ENCODE data around the gene C19orf25. TPM values are rescaled to one million over a fixed set of nuclear protein-coding genes. Genes with fewer than 3 reads are reported as not detected.
A peak's percentile ranks its signal among the peaks of the same experiment; 100 is the strongest.

Gene C19orf25
- total RNA-seq, 1 donor from 2014 or later = 18.3 TPM

DNA sequence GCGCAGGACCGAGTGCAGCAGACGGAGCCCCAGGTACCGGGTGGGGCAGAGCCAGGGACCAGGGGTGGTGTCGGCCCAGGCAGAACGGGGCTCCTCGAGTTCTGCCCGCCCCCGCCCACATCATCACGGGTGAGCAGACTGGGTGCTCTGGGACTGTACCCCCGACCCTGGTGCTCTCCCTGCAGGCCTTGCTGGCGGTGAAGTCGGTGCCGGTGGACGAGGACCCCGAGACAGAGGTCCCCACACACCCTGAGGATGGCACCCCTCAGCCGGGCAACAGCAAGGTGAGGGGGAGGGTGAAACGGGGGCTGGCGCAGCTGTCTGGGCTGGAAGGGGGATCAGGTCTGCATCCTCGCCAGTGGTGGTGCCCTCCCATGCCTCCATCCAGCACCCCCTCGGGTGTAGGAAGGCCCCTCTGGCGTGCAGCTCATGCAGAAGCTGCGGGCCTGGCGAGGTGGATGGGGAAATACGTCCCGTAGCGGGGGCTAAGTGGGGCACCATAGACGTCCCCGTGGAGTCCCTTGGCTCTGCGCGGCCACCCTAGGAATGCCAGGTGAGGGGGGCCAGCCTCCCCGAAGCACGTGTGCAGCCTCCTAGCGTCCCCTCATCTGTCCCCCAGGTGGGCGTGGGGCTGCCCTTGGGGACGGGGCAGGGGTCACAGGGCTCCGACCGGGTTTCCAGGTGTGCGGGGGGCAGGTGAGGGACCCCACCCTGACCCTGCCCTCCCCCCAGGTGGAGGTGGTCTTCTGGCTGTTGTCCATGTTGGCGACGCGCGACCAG lies 22.7 kb downstream of the C19orf25 start:
- DNase-seq = no peak
- intact Hi-C loops (cut with DNase I) = no loop called here
- ATAC-seq (ENCODE audit: poor library complexity) = no peak

DNA sequence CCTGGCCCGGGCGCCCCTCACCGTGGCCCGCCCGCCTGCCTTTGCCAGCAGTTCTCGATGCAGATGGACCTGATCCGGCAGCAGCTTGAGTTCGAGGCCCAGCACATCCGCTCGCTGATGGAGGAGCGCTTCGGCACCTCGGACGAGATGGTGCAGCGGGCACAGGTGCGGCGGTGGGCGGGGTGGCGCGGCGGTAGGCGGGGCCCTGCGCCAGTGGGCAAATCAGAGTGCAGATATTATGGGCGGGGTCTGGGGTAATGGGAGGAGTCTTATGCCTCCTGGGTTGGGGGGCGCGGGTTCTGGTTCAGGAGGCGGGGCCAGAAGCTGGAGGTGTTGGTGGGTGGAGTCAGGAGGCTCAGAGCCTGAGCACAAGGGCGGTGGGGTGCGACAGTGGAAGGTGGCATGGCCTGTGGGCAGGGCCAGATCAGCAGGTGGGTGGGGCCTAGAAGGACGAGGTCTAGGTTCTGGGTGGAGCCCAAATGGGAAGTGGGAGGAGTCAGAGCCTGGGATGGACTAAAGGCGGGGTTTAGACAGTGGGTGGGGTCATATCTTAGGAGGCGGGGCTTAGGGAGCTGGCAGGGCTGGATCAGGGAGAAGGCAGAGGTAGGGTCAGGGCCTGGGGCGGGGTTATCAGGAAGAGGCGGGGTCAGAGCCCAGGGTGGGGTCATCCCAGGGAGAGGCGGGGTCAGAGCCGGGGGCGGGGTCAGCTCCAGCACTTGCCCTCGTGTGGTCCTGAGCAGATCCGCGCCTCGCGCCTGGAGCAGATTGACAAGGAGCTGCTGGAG lies 23.5 kb downstream of the C19orf25 start:
- intact Hi-C loops (cut with DNase I) = no loop called here
- ATAC-seq (ENCODE audit: poor library complexity) = peak; percentile 44
- DNase-seq = no peak

DNA sequence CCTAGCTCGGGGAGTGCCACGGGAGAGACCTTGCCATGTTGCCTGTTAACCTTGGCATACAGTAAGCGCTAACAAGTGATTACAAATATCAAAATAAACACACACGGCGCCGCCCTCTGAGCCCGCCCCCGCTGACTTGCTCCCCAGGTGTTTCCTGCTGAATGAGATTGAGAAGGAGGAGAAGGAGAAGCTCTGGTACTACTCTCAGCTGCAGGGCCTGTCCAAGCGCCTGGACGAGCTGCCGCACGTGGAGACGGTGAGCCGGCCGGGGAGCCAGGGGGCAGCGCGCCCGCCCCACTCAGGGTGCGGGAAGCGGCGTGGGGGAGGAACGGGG lies 24.0 kb downstream of the C19orf25 start:
- intact Hi-C loops (cut with DNase I) = no loop called here
- no peak for ATAC-seq (ENCODE audit: poor library complexity)
- DNase-seq = no peak

DNA sequence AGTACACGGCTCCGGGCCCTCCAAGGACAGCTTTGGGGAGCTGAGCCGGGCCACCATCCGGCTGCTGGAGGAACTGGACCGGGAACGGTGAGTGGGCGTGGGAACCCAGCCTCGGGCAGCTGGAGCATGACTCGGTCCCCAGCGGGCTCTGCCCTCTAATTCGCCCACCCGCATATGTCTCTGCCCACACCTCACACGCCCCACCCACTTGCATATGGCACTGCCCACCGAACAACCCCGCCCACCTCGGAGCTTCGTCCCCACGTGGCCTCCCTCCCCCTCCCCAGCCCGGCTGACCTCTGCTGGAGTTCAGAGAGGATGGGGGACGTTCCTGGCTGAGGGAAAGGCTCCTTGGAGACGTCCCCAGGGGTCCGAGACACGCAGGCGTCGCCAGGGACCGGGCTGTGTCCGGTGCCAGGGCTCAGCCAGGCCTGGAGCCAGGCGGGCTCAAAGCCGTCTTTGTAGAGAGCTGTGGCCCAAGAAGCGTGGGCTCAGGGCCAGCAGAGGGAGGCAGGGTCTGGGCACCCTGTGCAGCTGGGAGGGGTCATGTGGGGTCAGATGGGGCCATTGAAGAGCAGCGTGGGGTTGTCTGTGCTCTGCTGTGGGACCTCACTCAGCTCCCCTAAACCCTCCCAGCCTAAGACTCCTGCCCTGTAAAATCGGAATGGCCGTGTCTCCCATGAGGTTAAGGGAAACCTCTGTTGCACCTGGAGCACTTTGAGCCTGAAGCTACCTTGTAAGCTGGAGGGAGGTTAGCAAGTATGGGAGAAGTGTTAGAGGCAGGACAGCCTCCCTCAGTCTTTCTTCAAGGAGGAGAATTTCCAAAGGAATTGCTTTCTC lies 25.3 kb downstream of the C19orf25 start:
- DNase-seq (no peak), ATAC-seq (ENCODE audit: poor library complexity) (no peak)
- intact Hi-C loops (cut with DNase I) = no loop called here

DNA sequence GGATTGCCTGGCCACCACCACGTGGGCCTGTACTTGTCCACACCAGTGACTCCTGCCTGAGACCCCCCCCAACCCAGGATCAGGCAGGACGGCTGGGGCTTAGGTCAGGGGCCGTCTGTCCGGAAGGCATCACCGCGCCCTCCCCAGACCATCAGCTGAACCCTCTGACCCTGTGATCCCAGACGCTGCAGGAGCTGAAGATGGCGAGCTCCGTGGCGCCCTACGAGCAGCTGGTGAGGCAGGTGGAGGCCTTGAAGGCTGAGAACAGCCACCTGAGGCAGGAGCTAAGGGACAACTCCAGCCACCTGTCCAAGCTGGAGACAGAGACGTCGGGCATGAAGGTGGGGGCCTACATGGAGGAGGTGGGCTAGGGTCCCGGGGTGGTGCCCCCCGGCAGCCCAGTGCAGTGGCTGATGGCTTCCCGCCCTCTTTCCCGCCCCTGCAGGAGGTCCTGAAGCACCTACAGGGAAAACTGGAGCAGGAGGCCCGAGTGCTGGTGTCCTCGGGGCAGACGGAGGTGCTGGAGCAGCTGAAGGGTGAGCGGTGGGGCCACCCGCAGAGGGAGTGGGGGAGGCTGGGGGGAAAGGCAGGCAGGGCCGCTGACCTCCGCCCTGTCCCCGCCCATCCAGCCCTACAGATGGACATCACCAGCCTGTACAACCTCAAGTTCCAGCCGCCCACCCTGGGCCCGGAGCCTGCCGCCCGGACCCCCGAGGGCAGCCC lies 26.1 kb downstream of the C19orf25 start:
- intact Hi-C loops (cut with DNase I) = no loop called here
- ATAC-seq (ENCODE audit: poor library complexity) = no peak
- DNase-seq = no peak

GRCh38 chr19:1451916-1452801 lies 26.9 kb downstream of the C19orf25 start:
- ATAC-seq (ENCODE audit: poor library complexity) (no peak), DNase-seq (no peak)
- intact Hi-C loops (cut with DNase I) = no loop called here

- no peak for ATAC-seq (ENCODE audit: poor library complexity)
- intact Hi-C loops (cut with DNase I) = no loop called here
- no peak for DNase-seq
Measured at GRCh38 chr19:1450735-1451731, 28.0 kb downstream of the C19orf25 start.

DNA sequence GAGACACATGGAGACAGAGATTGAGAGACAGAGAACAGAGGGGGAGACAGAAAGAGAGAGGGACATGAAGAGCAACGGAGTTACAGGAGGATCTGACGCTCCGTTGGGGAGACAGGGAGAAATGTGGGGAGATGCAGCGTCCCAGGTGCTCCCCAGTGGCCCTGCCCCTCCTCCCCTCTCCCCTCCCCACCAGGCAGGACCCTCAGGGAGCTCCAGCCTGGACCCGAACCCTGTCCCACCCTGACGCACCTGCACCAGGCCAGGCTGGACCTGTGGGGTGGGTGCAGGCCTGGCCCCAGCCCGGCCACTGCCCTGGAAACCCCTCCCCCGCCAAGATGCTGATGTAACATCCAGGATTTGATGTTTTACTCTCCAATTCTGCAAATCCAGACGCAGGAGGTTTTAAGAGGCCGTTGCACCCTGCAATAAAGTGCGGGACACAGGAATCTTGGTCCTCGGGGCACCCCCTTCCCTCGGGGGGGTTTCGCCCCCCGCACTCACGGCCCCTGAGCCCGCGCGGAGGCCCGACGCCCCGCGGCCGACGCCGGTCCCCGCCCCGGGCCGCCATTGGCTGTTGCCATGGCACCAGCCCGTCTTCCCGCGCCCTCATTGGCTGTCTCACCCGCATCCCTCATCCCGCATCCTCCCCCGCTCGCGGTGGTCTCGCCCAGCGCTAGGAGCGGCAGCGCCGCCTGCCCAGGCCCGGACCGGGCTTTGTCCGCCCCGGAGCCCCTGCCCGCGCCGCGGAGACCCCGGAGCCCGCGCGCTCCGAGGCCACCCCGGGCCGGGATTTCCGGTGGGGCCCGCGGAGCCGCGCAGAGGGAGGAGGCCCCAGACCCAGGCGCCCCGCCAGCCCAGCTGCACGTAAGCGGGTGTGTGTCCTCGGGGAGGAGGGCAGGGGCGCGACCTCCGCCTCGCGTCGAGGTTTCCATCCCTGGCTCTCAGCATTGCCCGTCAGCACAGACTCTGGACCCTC lies 29.3 kb downstream of the C19orf25 start, which contains the start of gene APC2:
Gene APC2 (plus strand): TSS at position 655 of the 976 bp plus-strand sequence. CDS start 2,881 bp downstream, outside the sequence.
- intact Hi-C loops (cut with DNase I) = no loop called here
- DNase-seq (no peak), ATAC-seq (ENCODE audit: poor library complexity) (no peak)

- intact Hi-C loops (cut with DNase I) = no loop called here
- ATAC-seq (ENCODE audit: poor library complexity) (no peak), DNase-seq (no peak)
Measured at GRCh38 chr19:1447944-1448343, 31.1 kb downstream of the C19orf25 start.

DNA sequence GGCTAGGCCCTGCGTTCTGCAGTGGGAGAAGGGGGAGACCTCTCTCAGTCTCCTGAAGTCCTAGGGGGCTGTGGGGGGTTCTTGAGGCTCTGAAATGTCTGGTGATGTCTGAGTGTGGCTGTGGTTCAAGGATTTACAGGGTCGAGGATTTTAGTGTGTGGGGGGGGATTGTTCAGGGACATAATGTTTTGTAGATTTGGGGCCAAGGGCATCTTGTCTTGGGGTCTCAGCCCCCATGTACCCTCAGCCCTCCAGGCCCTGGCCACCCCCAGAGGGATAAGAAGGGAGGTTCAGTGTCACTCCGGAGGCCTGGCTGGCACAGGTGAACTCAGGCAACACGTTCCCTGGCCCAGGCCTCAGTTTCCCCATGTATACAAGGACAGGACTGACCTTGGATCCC lies 31.5 kb downstream of the C19orf25 start:
- intact Hi-C loops (cut with DNase I) = no loop called here
- no peak for ATAC-seq (ENCODE audit: poor library complexity)
- DNase-seq = no peak

DNA sequence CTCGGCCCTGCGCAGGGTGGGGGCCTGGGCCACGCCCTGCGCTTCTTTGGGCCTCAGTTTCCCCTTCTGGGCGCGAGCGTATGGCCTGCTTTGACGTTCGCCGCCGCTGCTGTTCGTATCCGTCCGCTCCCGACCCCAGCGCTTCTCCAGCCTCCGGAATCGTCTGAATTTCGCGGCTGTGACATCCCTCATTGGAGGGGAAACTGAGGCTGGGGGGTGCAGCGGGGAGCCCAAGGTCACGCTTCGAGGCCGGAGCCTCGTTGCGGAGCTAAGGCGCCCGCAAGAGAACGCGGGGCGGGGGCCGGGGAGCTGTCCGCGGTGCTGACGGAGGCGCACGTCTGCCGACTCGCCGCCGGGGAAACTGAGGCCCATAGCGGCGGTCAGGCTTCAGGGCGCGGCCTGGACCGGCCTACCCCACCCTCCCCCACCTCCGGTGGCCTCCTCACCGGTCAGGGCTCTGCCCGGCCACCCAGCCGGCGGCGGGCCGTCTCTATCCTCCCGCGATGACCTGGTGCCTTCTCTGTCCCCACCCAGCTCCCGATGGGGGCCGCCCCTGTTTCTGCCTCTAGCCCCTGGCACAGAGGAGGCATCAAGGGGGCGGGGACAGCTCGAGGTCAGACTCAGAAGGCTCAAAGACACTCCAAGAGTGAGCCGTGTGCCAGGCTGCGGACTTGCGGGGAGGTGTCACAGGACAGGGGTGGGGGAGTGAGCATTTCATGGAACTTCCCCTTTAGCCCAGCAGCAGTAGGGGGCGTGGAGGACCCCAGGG lies 32.1 kb downstream of the C19orf25 start:
- intact Hi-C loops (cut with DNase I) = no loop called here
- DNase-seq (no peak), ATAC-seq (ENCODE audit: poor library complexity) (no peak)

- DNase-seq = no peak
- intact Hi-C loops (cut with DNase I) = no loop called here
- no peak for ATAC-seq (ENCODE audit: poor library complexity)
Measured at GRCh38 chr19:1445932-1446712, 32.9 kb downstream of the C19orf25 start.

DNA sequence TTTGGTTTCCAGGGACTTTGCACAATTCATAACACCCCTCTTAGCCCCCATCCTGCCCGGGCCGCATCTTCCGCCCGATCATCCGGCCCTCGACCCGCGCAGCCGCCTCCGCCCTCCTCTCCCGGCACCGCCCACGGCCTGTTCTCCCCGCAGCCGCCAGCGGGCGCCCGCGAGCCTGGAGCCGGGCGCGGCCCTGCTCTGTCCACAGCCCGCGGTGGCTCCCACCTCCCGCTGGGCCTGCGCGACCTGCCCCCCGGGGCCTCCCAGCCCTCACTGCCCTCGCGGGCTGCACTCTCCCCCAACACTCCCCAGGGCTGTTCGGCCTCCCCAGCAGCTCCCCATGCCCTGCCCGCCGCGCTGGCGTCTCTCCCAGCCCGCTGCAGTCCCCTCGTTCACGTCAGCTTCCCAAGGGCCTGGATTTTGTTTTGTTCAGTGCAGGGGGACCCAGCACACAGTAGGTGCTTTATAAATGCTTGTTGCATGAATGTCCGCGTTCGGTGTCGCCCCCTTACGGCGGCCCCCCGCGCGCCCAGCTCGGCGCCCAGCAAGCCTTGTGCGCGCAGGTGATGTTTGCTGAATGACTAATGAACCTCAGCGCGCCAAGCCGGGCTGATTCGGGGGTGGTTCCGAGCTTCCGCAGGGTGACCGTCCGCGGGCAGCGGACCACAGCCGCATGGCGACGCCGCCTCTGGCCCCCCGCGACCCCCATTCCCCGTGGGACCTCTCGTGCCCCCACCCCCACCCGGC lies 33.7 kb downstream of the C19orf25 start:
- peak; percentile 94 for ATAC-seq (ENCODE audit: poor library complexity)
- peak; percentile 88 for DNase-seq
- intact Hi-C loops (cut with DNase I) = no loop called here
